Vagina (tissue), 2 donors: ENCODE results near the gene PXDN. TPM values are rescaled to one million over a fixed set of nuclear protein-coding genes. Genes with fewer than 3 reads are reported as not detected.

Experiments used
- DNase-seq, 2 donors: peaks; one replicate each; pipeline ENCODE4 v3.0.0-alpha.2; 2017; ENCODE audit errors: extremely low spot score in 2 of 2
- H3K27ac ChIP-seq: fragments of 200-600 bp; sonication (generic); one replicate; pipeline ENCODE4 v1.5.1; 2019
- H3K27me3 ChIP-seq: fragments of 200-600 bp; sonication (generic); one replicate; pipeline ENCODE4 v1.5.1; 2019
- H3K36me3 ChIP-seq, 2 donors: fragments of 200-600 bp; sonication (generic); one replicate each; pipeline ENCODE4 v1.5.1; 2017 to 2019
- H3K4me1 ChIP-seq: fragments of 200-600 bp; sonication (generic); one replicate; pipeline ENCODE4 v1.5.1; 2019
- H3K4me3 ChIP-seq, 2 donors: fragments of 200-600 bp; sonication (generic); 1 replicate in 1 of 2; 2 replicates in 1 of 2; pipeline ENCODE4 v1.5.1; 2016 to 2019
- H3K9me3 ChIP-seq: fragments of 200-600 bp; sonication (generic); one replicate; pipeline ENCODE4 v1.5.1; 2019
- CTCF ChIP-seq, 3 experiments: fragments of 450-650 bp in 2 of 3; fragments of 200-600 bp in 1 of 3; sonication (generic) in 1 of 3; IDR thresholded peaks; one replicate each; pipeline ENCODE4 v1.5.1; 2017 to 2019; ENCODE audit warnings: antibody characterized with exemption in 3 of 3, mild to moderate bottlenecking in 2 of 3, moderate library complexity in 2 of 3
- POLR2A ChIP-seq, 2 donors: fragments of 450-650 bp; IDR thresholded peaks; one replicate each; pipeline ENCODE4 v1.6.1; 2017; ENCODE audit warnings: antibody characterized with exemption in 2 of 2, mild to moderate bottlenecking in 2 of 2, moderate library complexity in 2 of 2
- POLR2AphosphoS5 ChIP-seq, 2 donors: sonication (generic); formaldehyde crosslinking; IDR thresholded peaks; one replicate each; pipeline ENCODE4 v1.9.0; 2017; ENCODE audit warnings: antibody characterized with exemption in 2 of 2, mild to moderate bottlenecking in 2 of 2, low read depth in 1 of 2; ENCODE audit not compliant: insufficient read depth in 1 of 2
- intact Hi-C: fragments of 100-400 bp; cut with DNase I; formaldehyde crosslinking; loops from one replicate; pipeline ENCODE4 v1.15.1; 2023
- total RNA-seq: library from RNA; depleted of rRNA; stranded (reverse); fragments of >200 nt; gene quantifications from one replicate; pipeline ENCODE4 v1.2.3, GENCODE V29; 2016

Gene PXDN
- total RNA-seq, 1 donor from 2014 or later, result 33.6 TPM

- H3K27me3 ChIP-seq, result no peaks in the 10 kb centered on the region
- peak overlapping the region; percentile 74 for H3K27ac ChIP-seq
- H3K4me1 ChIP-seq, result peaks cover 21% of the 10 kb centered on the region
- no peak for TF ChIP-seq POLR2AphosphoS5 (IDR thresholded peaks at IDR 0.05; ENCODE audit: insufficient read depth in 1 of 2, low read depth in 1 of 2)
- no peak for TF ChIP-seq CTCF (IDR thresholded peaks at IDR 0.05)
- TF ChIP-seq POLR2A (IDR thresholded peaks at IDR 0.05), result no peak
- DNase-seq, result peak in 1 of 2 donors; percentile 70
- intact Hi-C loops, result loop anchor here (5.0 to 10.0 kb wide), 2 partner anchors 87 to 1920 kb away; partner anchors contain the start of genes PXDN and RPS7
- H3K9me3 ChIP-seq, result no peaks in the 10 kb centered on the region
- H3K36me3 ChIP-seq, result peaks cover 0 to under 1% of the 10 kb centered on the region in 2 donors
- H3K4me3 ChIP-seq, result no peak overlapping the region
These were observed 89.5 kb downstream of the PXDN start for GRCh38 chr2:1654696-1655374.

DNA sequence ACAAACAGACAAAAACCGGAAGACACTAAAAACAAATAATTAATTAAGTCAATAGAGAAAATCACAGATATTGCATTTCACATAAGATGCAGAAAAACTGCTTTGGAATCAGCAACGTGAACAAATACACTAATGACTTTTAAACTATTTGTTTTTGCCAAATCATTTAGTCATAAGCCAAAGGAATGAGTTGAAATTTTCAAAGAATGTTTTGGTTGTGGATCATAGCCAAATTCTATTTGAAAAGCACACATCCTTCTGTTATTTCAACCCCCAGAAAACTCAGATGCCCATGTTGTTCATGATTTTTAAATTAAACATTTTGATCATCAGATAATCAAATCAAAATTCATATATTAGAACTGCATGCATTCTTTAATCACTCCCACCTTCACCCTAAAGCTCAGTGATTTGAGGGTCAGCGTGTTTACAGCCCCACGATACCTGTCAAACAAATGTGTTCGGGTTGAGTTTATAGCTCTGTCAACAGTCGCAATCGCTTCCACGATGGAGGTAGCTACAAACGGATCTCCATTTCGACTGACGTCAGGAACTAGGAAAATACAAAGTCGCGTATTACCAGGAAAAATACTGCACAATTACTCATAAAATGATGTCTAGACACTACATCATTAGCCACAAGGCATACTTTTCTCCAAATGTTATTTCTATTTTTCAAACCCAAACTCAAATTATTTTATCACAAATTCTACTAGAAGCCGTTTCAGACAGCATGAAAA is 90.2 kb downstream of the PXDN start:
- peak in 1 of 2 donors; percentile 56 for DNase-seq
- H3K27ac ChIP-seq, result peak overlapping the region; percentile 74
- peaks cover 0 to 2% of the 10 kb centered on the region in 2 donors for H3K36me3 ChIP-seq
- peaks cover 21% of the 10 kb centered on the region for H3K4me1 ChIP-seq
- H3K4me3 ChIP-seq, result no peak overlapping the region
- TF ChIP-seq POLR2AphosphoS5 (IDR thresholded peaks at IDR 0.05; ENCODE audit: insufficient read depth in 1 of 2, low read depth in 1 of 2) (no peak), POLR2A (IDR thresholded peaks at IDR 0.05) (no peak), CTCF (IDR thresholded peaks at IDR 0.05) (no peak)
- no peaks in the 10 kb centered on the region for H3K9me3 ChIP-seq
- intact Hi-C loops, result loop anchor here (5.0 to 10.0 kb wide), 2 partner anchors 88 to 1921 kb away; partner anchors contain the start of genes PXDN and RPS7
- H3K27me3 ChIP-seq, result no peaks in the 10 kb centered on the region

- H3K27me3 ChIP-seq, result no peaks in the 10 kb centered on the region
- no peaks in the 10 kb centered on the region for H3K9me3 ChIP-seq
- DNase-seq, result peak in 1 of 2 donors; percentile 83
- intact Hi-C loops, result loop anchor here (5.0 to 10.0 kb wide), 2 partner anchors 90 to 1923 kb away; partner anchors contain the start of genes PXDN and RPS7
- H3K4me3 ChIP-seq, result no peak overlapping the region
- H3K4me1 ChIP-seq, result peaks cover 21% of the 10 kb centered on the region
- peak overlapping the region; percentile 74 for H3K27ac ChIP-seq
- no peak for TF ChIP-seq POLR2A (IDR thresholded peaks at IDR 0.05)
- TF ChIP-seq CTCF (IDR thresholded peaks at IDR 0.05), result no peak
- no peak for TF ChIP-seq POLR2AphosphoS5 (IDR thresholded peaks at IDR 0.05; ENCODE audit: insufficient read depth in 1 of 2, low read depth in 1 of 2)
- peaks cover 0 to 22% of the 10 kb centered on the region in 2 donors for H3K36me3 ChIP-seq
These were observed 92.1 kb downstream of the PXDN start for GRCh38 chr2:1652034-1652790.

GRCh38 chr2:1651121-1652033 is 92.9 kb downstream of the PXDN start:
- peak overlapping the region; percentile 7 for H3K27ac ChIP-seq
- no peaks in the 10 kb centered on the region for H3K27me3 ChIP-seq
- intact Hi-C loops, result loop anchor here (5.0 to 10.0 kb wide), 2 partner anchors 91 to 1923 kb away; partner anchors contain the start of genes PXDN and RPS7
- TF ChIP-seq CTCF (IDR thresholded peaks at IDR 0.05) (no peak), POLR2AphosphoS5 (IDR thresholded peaks at IDR 0.05; ENCODE audit: insufficient read depth in 1 of 2, low read depth in 1 of 2) (no peak), POLR2A (IDR thresholded peaks at IDR 0.05) (no peak)
- no peak overlapping the region for H3K4me3 ChIP-seq
- peaks cover 21% of the 10 kb centered on the region for H3K4me1 ChIP-seq
- DNase-seq, result peak; percentile 77 to 88
- peaks cover 0 to 23% of the 10 kb centered on the region in 2 donors for H3K36me3 ChIP-seq
- no peaks in the 10 kb centered on the region for H3K9me3 ChIP-seq
